Endothelial cell of hepatic sinusoid (primary cell): Measurements from ENCODE around the gene POLR3F.
"Not testable (repeated sequence)": the region's sequence is repeated elsewhere in the genome, so short reads cannot be mapped to it uniquely, and the experiment has no call there.

Source experiments
- in situ Hi-C: cut with HindIII; loops from 2 replicates; pipeline ENCODE4 v1.10.0; 2017; ENCODE audit warnings: low sequenced_read_pairs

Gene POLR3F

DNA sequence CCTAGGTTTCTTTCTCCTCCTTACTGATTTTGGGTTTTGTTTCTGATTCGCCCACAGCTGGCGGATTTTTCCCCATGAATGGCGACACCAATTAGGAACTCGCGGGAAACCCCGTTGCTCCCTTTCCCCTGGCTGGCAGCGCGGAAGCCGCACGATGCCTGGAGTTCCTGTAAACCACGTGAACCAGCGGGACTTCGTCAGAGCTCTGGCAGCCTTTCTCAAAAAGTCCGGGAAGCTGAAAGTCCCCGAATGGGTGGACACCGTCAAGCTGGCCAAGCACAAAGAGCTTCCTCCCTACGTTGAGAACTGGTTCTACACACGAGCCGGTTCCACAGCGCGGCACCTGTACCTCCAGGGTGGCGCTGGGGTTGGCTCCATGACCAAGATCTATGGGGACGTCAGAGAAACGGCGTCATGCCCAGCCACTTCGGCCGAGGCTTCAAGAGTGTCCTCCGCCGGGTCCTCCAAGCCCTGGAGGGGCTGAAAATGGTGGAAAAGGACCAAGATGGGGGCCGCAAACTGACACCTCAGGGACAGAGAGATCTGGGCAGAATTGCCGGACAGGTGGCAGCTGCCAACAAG, 37.4 kb downstream of the POLR3F start:
- in situ Hi-C loops = no loop called here

DNA sequence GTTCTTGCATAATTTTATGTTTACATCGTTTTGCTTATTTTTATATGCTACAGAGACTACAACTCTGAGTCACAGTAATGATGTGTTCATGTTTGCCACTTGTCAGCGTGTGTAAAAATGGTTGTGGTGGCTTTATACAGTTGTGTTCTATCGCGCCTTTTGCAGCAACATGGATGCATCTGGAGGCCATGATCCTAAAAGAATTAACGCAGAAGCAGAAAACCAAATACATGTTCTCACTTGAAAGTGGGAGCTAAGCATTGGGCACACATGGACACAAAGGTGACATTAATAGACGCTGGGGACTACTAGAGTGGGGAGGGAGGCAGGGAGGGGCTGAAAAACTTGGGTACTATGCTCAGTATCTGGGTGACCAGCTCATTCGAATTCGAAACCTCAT, 39.6 kb downstream of the POLR3F start:
- in situ Hi-C loops = no loop called here

DNA sequence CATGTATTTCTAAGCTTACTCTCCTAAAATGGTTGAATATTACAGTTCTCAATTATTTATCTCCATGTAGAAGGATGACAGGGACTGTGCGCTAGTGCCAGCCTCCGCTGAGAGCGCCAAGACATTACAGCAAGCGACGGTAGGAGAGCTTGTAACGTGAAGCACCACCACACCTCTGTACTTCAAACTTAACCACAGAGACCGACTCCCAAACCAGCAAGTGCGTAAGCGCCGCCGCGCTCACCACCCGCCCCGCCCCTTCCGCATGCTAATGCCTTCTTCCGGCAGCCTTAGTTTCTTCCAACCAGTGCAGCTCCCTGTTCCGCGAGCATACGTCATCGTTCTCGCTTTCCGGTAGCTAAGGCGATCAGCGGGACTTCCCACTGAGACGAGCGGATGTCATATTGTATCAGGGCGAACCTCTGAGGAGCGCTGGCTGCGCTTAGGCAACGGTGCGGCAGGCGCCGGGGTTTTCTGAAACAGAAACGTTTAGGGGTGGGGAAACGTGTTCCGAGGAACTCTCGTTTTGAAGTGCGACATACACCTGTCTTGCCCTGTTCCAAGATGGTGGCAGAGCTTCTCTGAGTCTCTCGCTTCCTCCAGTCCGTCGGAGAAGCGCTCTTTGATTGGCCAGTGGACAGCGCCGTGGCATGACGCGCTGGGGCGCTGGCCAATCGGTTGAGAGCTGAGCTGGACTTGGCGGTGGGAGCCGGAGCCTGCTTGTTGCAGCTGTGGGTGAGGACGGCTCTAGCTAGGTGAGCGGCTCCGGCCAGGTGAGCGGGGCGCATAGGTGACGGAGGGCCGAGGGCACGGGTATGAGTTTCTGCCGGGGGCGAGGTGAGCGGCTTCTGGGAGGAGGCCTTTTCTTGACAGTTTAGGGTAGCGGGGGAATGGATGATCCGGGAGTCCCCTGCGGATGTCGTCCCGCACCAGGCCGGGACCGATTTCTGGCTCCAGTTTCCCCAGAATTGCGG, 40.3 kb downstream of the POLR3F start, which contains the start of gene SEC23B:
SEC23B (plus strand) TSS at position 723 of the 974 bp plus-strand sequence. CDS start 2,896 bp downstream, outside the sequence.
- in situ Hi-C loops = no loop called here

DNA sequence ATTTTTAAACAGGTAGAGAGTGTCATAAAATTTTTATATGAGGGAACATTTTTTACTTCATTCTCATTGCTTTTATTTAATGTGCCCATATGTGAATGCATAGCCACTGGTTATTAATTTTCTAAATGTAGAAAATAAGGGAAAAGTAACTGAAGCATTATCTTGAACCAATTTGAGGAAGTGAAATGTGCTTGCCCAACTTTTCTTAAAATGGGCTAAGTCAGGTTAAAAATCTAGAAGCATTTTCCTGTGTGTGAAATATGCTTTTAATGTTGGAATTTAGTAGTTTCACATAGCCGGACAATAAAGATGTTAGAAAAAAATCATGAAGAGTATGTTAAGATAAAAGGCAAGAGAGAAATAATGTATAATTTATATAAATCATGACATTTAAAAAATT, 44.4 kb downstream of the POLR3F start:
- in situ Hi-C loops = no loop called here

- in situ Hi-C loops = no loop called here
Measured at GRCh38 chr20:18513208-18513607, 46.0 kb downstream of the POLR3F start.

DNA sequence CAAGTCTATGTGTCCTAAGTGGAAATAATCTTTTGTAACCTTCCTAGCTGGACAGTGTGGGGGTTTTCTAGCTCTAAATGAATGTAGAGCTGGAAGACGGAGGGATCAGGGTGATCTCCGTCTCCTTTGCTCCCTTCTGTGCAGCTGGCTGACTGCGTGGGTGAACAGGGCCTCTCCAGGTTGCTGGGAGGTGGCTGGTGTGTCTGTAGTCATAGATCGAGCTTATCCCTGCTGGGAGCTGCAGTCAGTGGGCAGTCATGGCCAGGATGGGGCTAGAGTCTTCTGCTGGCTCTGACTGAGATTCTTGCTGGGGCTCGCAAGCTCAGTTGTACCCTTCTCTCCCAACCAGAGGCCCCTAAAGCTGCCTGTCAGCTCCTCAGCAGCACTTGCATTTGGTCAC, 46.9 kb downstream of the POLR3F start:
- in situ Hi-C loops = no loop called here

DNA sequence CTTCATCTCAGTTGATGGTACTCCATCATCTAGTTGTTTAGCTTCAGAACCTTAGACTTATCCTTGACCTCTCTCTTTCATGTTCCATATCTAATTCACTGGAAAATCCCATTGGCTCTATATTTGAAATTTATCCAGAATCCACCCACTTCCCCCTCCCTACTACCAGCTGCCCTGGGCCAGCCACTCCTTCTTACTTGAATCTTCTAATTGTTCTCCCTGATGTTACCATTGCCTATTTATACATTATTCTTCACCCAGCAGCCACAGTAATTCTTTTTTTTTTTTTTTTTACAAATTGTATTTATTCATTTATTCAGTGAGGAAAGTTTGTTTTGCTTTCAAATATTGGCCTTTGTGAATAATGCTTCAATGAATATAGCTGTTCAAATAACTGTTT, 48.8 kb downstream of the POLR3F start:
- in situ Hi-C loops = no loop called here

GRCh38 chr20:18522066-18522465, 54.9 kb downstream of the POLR3F start:
- in situ Hi-C loops = not testable (repeated sequence)

GRCh38 chr20:18523066-18523465, 55.9 kb downstream of the POLR3F start:
- in situ Hi-C loops = no loop called here

- in situ Hi-C loops = loop anchor here (5.0 kb wide), 1 partner anchor 47 kb away; no protein-coding TSS in a partner anchor
Measured at GRCh38 chr20:18524646-18525045, 57.5 kb downstream of the POLR3F start.

DNA sequence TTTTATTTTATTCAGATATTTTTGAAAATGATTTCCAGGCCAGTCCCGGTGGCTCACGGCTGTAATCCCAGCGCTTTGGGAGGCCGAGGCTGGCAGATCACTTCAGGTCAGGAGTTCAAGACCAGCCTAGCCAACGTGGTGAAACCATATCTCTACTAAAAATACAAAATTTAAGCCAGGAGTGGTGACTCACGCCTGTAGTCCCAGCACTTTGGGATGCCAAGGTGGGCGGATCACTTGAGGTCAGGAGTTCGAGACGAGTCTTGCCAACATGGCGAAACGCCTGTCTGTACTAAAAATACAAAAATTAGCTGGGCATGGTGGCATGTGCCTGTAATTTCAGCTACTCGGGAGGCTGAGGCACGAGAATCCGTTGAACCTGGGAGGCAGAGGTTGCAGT, 59.6 kb downstream of the POLR3F start:
- in situ Hi-C loops = loop anchor here (5.0 kb wide), 1 partner anchor 49 kb away; no protein-coding TSS in a partner anchor

DNA sequence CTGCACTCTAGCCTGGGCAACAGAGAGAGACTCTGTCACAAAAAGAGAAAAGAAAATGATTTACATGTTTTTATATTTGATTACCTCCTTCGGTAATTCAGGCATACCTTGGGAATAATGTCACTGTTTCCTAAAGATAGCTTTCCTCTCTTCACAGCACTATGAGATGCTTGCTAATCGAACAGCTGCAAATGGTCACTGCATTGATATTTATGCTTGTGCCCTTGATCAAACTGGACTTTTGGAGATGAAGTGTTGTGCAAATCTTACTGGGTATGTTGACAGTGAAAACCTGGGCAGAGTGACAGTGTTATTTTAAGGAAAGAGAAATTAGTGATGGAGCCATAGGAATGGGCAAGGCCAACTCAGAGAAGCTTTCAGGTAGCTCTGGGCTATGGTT, 60.1 kb downstream of the POLR3F start:
- in situ Hi-C loops = loop anchor here (5.0 kb wide), 1 partner anchor 50 kb away; no protein-coding TSS in a partner anchor

DNA sequence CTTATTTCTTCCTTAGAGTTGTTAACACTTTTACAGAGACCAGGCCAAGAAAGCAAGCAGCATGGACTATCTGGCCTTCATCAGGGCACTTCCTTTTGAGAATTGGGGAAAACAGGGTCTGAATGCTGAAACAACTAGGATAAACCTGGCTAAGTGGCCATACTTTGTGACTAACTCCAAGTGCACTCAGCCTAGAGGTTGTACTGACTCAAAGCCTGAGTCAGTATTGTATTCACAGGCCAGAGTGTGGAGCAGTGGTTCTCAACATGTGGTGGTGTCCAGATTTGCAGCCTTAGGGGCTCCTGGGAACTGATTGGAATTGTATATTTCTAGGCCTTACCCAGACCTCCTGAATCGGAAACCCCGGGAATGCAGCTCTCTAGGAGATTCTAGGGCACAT, 60.6 kb downstream of the POLR3F start:
- in situ Hi-C loops = loop anchor here (5.0 kb wide), 1 partner anchor 51 kb away; no protein-coding TSS in a partner anchor

- in situ Hi-C loops = loop anchor here (5.0 kb wide), 1 partner anchor 52 kb away; no protein-coding TSS in a partner anchor
Measured at GRCh38 chr20:18529041-18529440, 61.9 kb downstream of the POLR3F start.

GRCh38 chr20:18532626-18533025, 65.4 kb downstream of the POLR3F start:
- in situ Hi-C loops = no loop called here

- in situ Hi-C loops = no loop called here
Measured at GRCh38 chr20:18533491-18533890, 66.3 kb downstream of the POLR3F start.

DNA sequence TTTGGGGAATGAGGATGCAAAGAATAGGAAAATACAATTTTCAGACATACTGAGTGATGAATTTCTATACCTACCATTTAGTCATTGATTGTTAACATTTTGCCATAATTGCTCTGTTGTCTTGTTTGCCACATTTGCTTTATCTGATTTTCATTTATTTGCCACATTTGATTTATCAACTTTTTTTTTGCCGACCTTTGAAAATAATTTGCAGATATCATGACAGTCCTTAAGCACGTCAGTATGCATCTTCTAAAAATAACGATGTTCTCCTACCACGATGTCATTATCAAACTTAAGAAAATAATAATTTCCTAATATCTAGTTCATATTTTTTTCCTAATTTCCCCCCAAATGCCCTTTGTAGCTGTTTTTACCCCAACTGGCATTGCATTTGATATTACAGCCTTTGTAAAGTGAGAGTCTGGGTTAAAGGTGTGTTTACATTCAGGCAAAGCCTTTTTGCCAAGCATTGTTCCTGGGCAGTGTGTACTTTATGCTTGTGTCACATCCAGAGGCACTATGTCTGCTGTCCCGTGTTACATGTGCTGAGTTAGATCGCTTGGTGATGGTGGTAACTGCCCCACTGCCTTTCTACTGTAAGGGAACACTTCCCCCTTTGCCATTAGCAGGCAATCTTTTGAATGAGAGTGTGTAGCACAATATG, 66.9 kb downstream of the POLR3F start:
- in situ Hi-C loops = no loop called here
